HepG2 (cell line): ENCODE results near the gene PRR30. TPM values are rescaled to one million over a fixed set of nuclear protein-coding genes. Genes with fewer than 3 reads are reported as not detected.

ENCODE experiments used
- CAMTA2 ChIP-seq: sonication (generic); formaldehyde crosslinking; IDR thresholded peaks from 2 replicates; pipeline ENCODE4 v1.4.0; 2020; ENCODE audit warnings: mild to moderate bottlenecking, missing genetic modification reagents, borderline replicate concordance
- CHD2 ChIP-seq: IDR thresholded peaks from 2 replicates; pipeline ENCODE4 v1.6.1; 2011; ENCODE audit warnings: low read depth, low read length, improper control_type of control experiment
- E2F5 ChIP-seq: sonication (generic); formaldehyde crosslinking; conservative IDR thresholded peaks from 2 replicates; pipeline ENCODE4 v1.4.0; 2020; ENCODE audit warnings: missing genetic modification reagents
- EEA1 ChIP-seq: sonication (generic); formaldehyde crosslinking; IDR thresholded peaks from 2 replicates; pipeline ENCODE4 v1.5.1; 2020; ENCODE audit warnings: mild to moderate bottlenecking, missing genetic modification reagents, borderline replicate concordance
- FOXP1 ChIP-seq, 2 experiments: fragments of 450-650 bp in 1 of 2; IDR thresholded peaks; 2 replicates each; pipeline ENCODE4 v1.6.1; 2017 to 2018; ENCODE audit warnings: antibody characterized with exemption in 1 of 2
- GMEB2 ChIP-seq: IDR thresholded peaks from 2 replicates; pipeline ENCODE4 v1.6.1; 2016; ENCODE audit warnings: missing biosample characterization, missing genetic modification reagents, low read depth
- GTF3A ChIP-seq: sonication (generic); formaldehyde crosslinking; conservative IDR thresholded peaks from 2 replicates; pipeline ENCODE4 v1.4.0; 2020; ENCODE audit warnings: mild to moderate bottlenecking, missing genetic modification reagents
- HOXA3 ChIP-seq: sonication (generic); formaldehyde crosslinking; IDR thresholded peaks from 2 replicates; pipeline ENCODE4 v1.5.0; 2020; ENCODE audit warnings: missing genetic modification reagents
- KAT7 ChIP-seq: IDR thresholded peaks from 2 replicates; pipeline ENCODE4 v1.6.1; 2018; ENCODE audit warnings: borderline replicate concordance, missing compliant biosample characterization
- KLF9 ChIP-seq: IDR thresholded peaks from 2 replicates; pipeline ENCODE4 v1.6.1; 2016; ENCODE audit warnings: low read depth
- SAFB2 ChIP-seq: sonication (generic); formaldehyde crosslinking; IDR thresholded peaks from 2 replicates; pipeline ENCODE4 v1.5.1; 2020; ENCODE audit warnings: missing genetic modification reagents, low read depth, mild to moderate bottlenecking, borderline replicate concordance
- SPEN ChIP-seq: sonication (generic); formaldehyde crosslinking; IDR thresholded peaks from 2 replicates; pipeline ENCODE4 v1.5.1; 2020; ENCODE audit warnings: low read depth, mild to moderate bottlenecking, missing genetic modification reagents
- TBX2 ChIP-seq: sonication (generic); formaldehyde crosslinking; IDR thresholded peaks from 2 replicates; pipeline ENCODE4 v1.5.0; 2020; ENCODE audit warnings: missing genetic modification reagents, mild to moderate bottlenecking, borderline replicate concordance
- TERF1 ChIP-seq: sonication (generic); formaldehyde crosslinking; IDR thresholded peaks from 2 replicates; pipeline ENCODE4 v1.8.0; 2022; ENCODE audit warnings: mild to moderate bottlenecking, missing genetic modification reagents, moderate library complexity
- TRIM24 ChIP-seq: sonication (generic); formaldehyde crosslinking; IDR thresholded peaks from 2 replicates; pipeline ENCODE4 v1.8.0; 2022; ENCODE audit warnings: mild to moderate bottlenecking, missing genetic modification reagents
- ZBTB37 ChIP-seq: sonication (generic); formaldehyde crosslinking; IDR thresholded peaks from 2 replicates; pipeline ENCODE4 v1.4.0; 2020; ENCODE audit warnings: mild to moderate bottlenecking, missing genetic modification reagents
- ZFP62 ChIP-seq: sonication (generic); formaldehyde crosslinking; IDR thresholded peaks from 2 replicates; pipeline ENCODE4 v1.4.0; 2020; ENCODE audit warnings: missing genetic modification reagents
- ZFY ChIP-seq: sonication (generic); formaldehyde crosslinking; IDR thresholded peaks from 2 replicates; pipeline ENCODE4 v1.4.0; 2020; ENCODE audit warnings: missing genetic modification reagents
- ZNF136 ChIP-seq: sonication (generic); formaldehyde crosslinking; IDR thresholded peaks from 2 replicates; pipeline ENCODE4 v1.8.1; 2022; ENCODE audit warnings: low read depth, mild to moderate bottlenecking, moderate library complexity, missing genetic modification reagents
- ZNF317 ChIP-seq: sonication (generic); formaldehyde crosslinking; IDR thresholded peaks from 2 replicates; pipeline ENCODE4 v1.5.0; 2020; ENCODE audit warnings: mild to moderate bottlenecking, missing genetic modification reagents
- ZNF788 ChIP-seq: sonication (generic); formaldehyde crosslinking; IDR thresholded peaks from 2 replicates; pipeline ENCODE4 v1.5.0; 2020; ENCODE audit warnings: mild to moderate bottlenecking, missing genetic modification reagents, borderline replicate concordance
- ZXDC ChIP-seq: sonication (generic); formaldehyde crosslinking; IDR thresholded peaks from 2 replicates; pipeline ENCODE4 v1.5.0; 2020; ENCODE audit warnings: mild to moderate bottlenecking, missing genetic modification reagents
- polyA plus RNA-seq, 8 experiments: library from polyadenylated mRNA; depleted of rRNA in 3 of 8; stranded (reverse) in 7 of 8; unstranded in 1 of 8; fragments of >200 nt; fragmentation: Illumina TruSeq in 4 of 8; extraction: Trizol in 4 of 8; gene quantifications; 2 replicates each; pipeline versions ENCODE4 v1.2.1 to v1.2.3, GENCODE V29; 2011 to 2016; ENCODE audit warnings: low read depth in 4 of 8, missing spikeins in 1 of 8, mixed read lengths in 1 of 8; ENCODE audit not compliant: insufficient read depth in 1 of 8
- total RNA-seq, 5 experiments: library from RNA; depleted of rRNA; stranded (reverse); fragments of >200 nt; fragmentation: Illumina TruSeq; extraction: Trizol; gene quantifications; 2 replicates each; pipeline ENCODE4 v1.2.3, GENCODE V29; 2016; ENCODE audit warnings: low read depth in 1 of 5

The PRR30 gene
- total and polyA plus RNA-seq, 2 of the 13 experiments (the other 11 are each of a cell fraction or from before 2014, with no cell fraction given) = not detected

- no peak for TF ChIP-seq GMEB2 (CRISPR knock-in tag)
- TF ChIP-seq TBX2 (CRISPR knock-in tag) = no peak
- no peak for TF ChIP-seq SPEN (CRISPR knock-in tag)
- peak; percentile 45; the same call in 1 of the 2 replicates for TF ChIP-seq ZFY (CRISPR knock-in tag)
- no peak for TF ChIP-seq ZNF317 (CRISPR knock-in tag)
- TF ChIP-seq CAMTA2 (CRISPR knock-in tag) = no peak
- TF ChIP-seq TERF1 (CRISPR knock-in tag) = no peak; the same call in none of the 2 replicates
- TF ChIP-seq ZBTB37 (CRISPR knock-in tag) = no peak
- TF ChIP-seq E2F5 (CRISPR knock-in tag) = no peak; the same call in 1 of the 2 replicates
- no peak; the same call in none of the 2 replicates for TF ChIP-seq SAFB2 (CRISPR knock-in tag)
- TF ChIP-seq KLF9 = no peak
- TF ChIP-seq HOXA3 = peak; percentile 74
- TF ChIP-seq KAT7 (CRISPR knock-in tag) = 0 out of 2 replicates have a peak, but pooled peaks have one; percentile 53
- TF ChIP-seq ZNF788 = no peak
- no peak; the same call in 1 of the 2 replicates for TF ChIP-seq EEA1 (CRISPR knock-in tag)
- no peak for TF ChIP-seq ZXDC (CRISPR knock-in tag)
- no peak for TF ChIP-seq ZNF136
- no peak for TF ChIP-seq CHD2
- no peak for TF ChIP-seq ZFP62 (CRISPR knock-in tag)
- TF ChIP-seq GTF3A = no peak
- no peak for TF ChIP-seq FOXP1 (IDR thresholded peaks at IDR 0.05)
- no peak for TF ChIP-seq FOXP1 (CRISPR knock-in tag; IDR thresholded peaks at IDR 0.05)
- TF ChIP-seq TRIM24 (CRISPR knock-in tag) = no peak
Measured at GRCh38 chr2:27118525-27119329, 20.5 kb downstream of the PRR30 start, which contains the start of gene CGREF1 (continued).
